ENCODE data around the gene FAM187B. TPM values are rescaled to one million over a fixed set of nuclear protein-coding genes. Genes with fewer than 3 reads are reported as not detected.
"Not testable (repeated sequence)": the region's sequence is repeated elsewhere in the genome, so short reads cannot be mapped to it uniquely, and the experiment has no call there.

Gene FAM187B
- total RNA-seq, 4 donors from 2014 or later, result not detected

- 75 to 83% methylated on average over 1 of the region's 1 CpG for WGBS, 2 donors (ENCODE audit: low coverage in 1 of 2)
- H3K9me3 ChIP-seq, result peaks cover 0 to 29% (median 0%) of the 10 kb centered on the region in 3 donors
- TF ChIP-seq POLR2AphosphoS5 (IDR thresholded peaks at IDR 0.05) (no peak), POLR2A (IDR thresholded peaks at IDR 0.05) (no peak), EP300 (IDR thresholded peaks at IDR 0.05) (no peak)
- TF ChIP-seq, protein P1, sequence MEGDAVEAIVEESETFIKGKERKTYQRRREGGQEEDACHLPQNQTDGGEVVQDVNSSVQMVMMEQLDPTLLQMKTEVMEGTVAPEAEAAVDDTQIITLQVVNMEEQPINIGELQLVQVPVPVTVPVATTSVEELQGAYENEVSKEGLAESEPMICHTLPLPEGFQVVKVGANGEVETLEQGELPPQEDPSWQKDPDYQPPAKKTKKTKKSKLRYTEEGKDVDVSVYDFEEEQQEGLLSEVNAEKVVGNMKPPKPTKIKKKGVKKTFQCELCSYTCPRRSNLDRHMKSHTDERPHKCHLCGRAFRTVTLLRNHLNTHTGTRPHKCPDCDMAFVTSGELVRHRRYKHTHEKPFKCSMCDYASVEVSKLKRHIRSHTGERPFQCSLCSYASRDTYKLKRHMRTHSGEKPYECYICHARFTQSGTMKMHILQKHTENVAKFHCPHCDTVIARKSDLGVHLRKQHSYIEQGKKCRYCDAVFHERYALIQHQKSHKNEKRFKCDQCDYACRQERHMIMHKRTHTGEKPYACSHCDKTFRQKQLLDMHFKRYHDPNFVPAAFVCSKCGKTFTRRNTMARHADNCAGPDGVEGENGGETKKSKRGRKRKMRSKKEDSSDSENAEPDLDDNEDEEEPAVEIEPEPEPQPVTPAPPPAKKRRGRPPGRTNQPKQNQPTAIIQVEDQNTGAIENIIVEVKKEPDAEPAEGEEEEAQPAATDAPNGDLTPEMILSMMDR (IDR thresholded peaks at IDR 0.05), result no peak
- no peaks in the 10 kb centered on the region for H3K36me3 ChIP-seq
- no peaks in the 10 kb centered on the region for H3K4me1 ChIP-seq
- H3K27me3 ChIP-seq, result peaks cover 50% of the 10 kb centered on the region
- ATAC-seq, result no peak
- H3K27ac ChIP-seq, result no peak overlapping the region
- H3K4me3 ChIP-seq, result no peak overlapping the region
These were observed 12.9 kb upstream of the FAM187B start for GRCh38 chr19:35241417-35241816.

GRCh38 chr19:35240327-35240726 is 11.8 kb upstream of the FAM187B start:
- Histone ChIP-seq H3K4me3 (no peak overlapping the region), H3K36me3 (no peaks in the 10 kb centered on the region), H3K27me3 (peaks cover 40% of the 10 kb centered on the region), H3K27ac (no peak overlapping the region), H3K4me1 (no peaks in the 10 kb centered on the region), H3K9me3 (peaks cover 0 to 21% (median 0%) of the 10 kb centered on the region in 3 donors)
- TF ChIP-seq, protein P1 (IDR thresholded peaks at IDR 0.05), result no peak
- no peak for TF ChIP-seq EP300 (IDR thresholded peaks at IDR 0.05)
- TF ChIP-seq POLR2A (IDR thresholded peaks at IDR 0.05), result no peak
- no peak for TF ChIP-seq POLR2AphosphoS5 (IDR thresholded peaks at IDR 0.05)
- ATAC-seq, result no peak
- WGBS, 2 donors (ENCODE audit: low coverage in 1 of 2), result 80 to 100% methylated on average over 1 of the region's 1 CpG

- not testable (repeated sequence) for ATAC-seq, H3K27ac ChIP-seq, H3K36me3 ChIP-seq, H3K4me1 ChIP-seq, H3K4me3 ChIP-seq
- Histone ChIP-seq H3K27me3 (peaks cover 39% of the 10 kb centered on the region), H3K9me3 (peaks cover 0 to 23% (median 0%) of the 10 kb centered on the region in 3 donors)
- WGBS, 2 donors (ENCODE audit: low coverage in 1 of 2), result 100% methylated on average over 1 of the region's 1 CpG
These were observed 11.1 kb upstream of the FAM187B start for GRCh38 chr19:35239597-35239996.

- peaks cover 0 to 21% (median 0%) of the 10 kb centered on the region in 3 donors for H3K9me3 ChIP-seq
- H3K27ac ChIP-seq, result no peak overlapping the region
- peaks cover 51% of the 10 kb centered on the region for H3K27me3 ChIP-seq
- H3K36me3 ChIP-seq, result no peaks in the 10 kb centered on the region
- WGBS, 2 donors (ENCODE audit: low coverage in 1 of 2), result 50 to 75% methylated on average over 2 to 5 of the region's 6 CpGs
- no peaks in the 10 kb centered on the region for H3K4me1 ChIP-seq
- TF ChIP-seq EP300 (IDR thresholded peaks at IDR 0.05), result no peak
- TF ChIP-seq, protein P1 (IDR thresholded peaks at IDR 0.05), result no peak
- TF ChIP-seq POLR2A (IDR thresholded peaks at IDR 0.05), result no peak
- H3K4me3 ChIP-seq, result no peak overlapping the region
- ATAC-seq, result no peak
These were observed 8.3 kb upstream of the FAM187B start for GRCh38 chr19:35236638-35237400.

DNA sequence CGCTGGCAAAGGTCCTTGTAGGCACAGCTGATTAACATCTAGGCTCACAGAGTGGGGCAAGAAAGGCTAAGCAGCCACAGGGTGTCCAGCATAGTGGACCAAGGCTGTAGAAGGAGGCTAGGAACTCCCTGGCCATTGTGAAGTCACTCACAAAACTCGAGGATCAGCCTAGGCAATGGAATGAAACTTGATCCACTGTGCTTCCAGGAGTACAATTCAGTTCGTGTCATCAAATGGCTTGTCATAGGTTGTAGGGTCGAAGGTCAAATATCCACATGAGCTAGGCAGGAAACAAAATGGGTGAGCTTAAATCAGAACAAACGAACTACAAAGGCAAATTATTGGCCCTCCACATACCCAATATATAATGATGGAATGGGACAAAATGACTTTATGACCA is 4.4 kb upstream of the FAM187B start:
- H3K27ac ChIP-seq, result no peak overlapping the region
- H3K27me3 ChIP-seq, result peaks cover 32% of the 10 kb centered on the region
- 54 to 70% methylated on average over 4 of the region's 5 CpGs for WGBS, 2 donors (ENCODE audit: low coverage in 1 of 2)

More for the DNA sequence above, 4.4 kb upstream of the FAM187B start:
- TF ChIP-seq EP300 (IDR thresholded peaks at IDR 0.05) (no peak), POLR2AphosphoS5 (IDR thresholded peaks at IDR 0.05) (no peak), POLR2A (IDR thresholded peaks at IDR 0.05) (no peak)
- TF ChIP-seq, protein P1 (IDR thresholded peaks at IDR 0.05), result no peak
- no peak overlapping the region for H3K4me3 ChIP-seq
- H3K9me3 ChIP-seq, result peaks cover 0 to 6% (median 0%) of the 10 kb centered on the region in 3 donors
- no peaks in the 10 kb centered on the region for H3K36me3 ChIP-seq
- ATAC-seq, result no peak
- no peaks in the 10 kb centered on the region for H3K4me1 ChIP-seq

Measured in gastroesophageal sphincter (tissue), 4 donors.